Hepatocyte (in vitro differentiated cells): ENCODE measurements around the gene CSPG4.

Source experiments
- EZH2 ChIP-seq: fragments of 200-600 bp; sonication (generic); IDR thresholded peaks from 2 replicates; pipeline ENCODE4 v1.6.1; 2016; ENCODE audit warnings: antibody characterized with exemption, mild to moderate bottlenecking, borderline replicate concordance
- EZH2phosphoT487 ChIP-seq: fragments of 200-600 bp; sonication (generic); IDR thresholded peaks from one replicate; pipeline ENCODE4 v1.6.1; 2018; ENCODE audit warnings: antibody characterized with exemption, mild to moderate bottlenecking, low read depth, moderate library complexity; ENCODE audit not compliant: unreplicated experiment, severe bottlenecking
- TF ChIP-seq, protein P1 (sequence below): fragments of 200-600 bp; sonication (generic); IDR thresholded peaks from 2 replicates; pipeline ENCODE4 v1.5.1; 2016; ENCODE audit warnings: antibody characterized with exemption, mild to moderate bottlenecking; ENCODE audit not compliant: poor library complexity

DNA sequence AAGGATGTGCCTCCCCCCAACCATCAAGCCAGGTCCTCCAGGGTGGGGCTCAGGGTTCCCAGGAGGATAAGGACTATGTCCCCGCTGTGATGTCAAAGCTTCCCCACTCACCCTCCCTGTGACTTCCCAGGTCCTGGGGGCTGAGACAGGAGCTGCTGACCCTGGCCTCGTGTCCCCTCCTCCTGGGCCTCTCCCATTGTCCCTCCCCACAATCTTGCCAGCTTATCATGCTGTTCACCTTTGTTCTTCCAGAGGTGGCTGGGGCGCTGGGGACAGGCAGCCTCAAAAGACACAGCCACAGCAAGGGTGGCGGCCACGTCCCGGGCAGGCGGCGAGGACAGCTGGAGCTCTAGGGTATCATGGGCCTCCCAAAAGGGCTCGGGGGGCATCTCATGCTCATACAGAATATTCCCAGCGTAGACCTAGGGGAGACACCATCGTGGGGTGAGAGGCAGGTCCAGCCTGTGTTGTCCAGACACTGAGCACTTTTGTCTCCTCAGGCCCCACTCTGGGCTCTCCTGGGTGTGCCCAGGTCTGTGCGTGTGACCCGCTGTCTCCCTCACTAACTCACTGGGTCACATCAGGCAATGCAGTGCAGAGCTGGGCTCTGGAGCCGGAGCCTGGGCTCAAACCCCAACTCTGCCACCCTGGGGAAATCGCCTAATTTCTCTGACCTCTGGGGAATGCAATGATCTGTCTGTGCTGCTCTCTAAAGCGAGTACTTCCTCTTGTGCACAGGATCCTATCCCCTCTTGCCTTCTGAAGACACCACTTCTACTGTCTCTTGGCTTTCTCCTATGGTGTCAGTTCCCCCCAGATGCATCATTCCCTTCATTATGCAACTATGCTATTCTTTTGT lies 35.0 kb downstream of the CSPG4 start:
- TF ChIP-seq, protein P1, sequence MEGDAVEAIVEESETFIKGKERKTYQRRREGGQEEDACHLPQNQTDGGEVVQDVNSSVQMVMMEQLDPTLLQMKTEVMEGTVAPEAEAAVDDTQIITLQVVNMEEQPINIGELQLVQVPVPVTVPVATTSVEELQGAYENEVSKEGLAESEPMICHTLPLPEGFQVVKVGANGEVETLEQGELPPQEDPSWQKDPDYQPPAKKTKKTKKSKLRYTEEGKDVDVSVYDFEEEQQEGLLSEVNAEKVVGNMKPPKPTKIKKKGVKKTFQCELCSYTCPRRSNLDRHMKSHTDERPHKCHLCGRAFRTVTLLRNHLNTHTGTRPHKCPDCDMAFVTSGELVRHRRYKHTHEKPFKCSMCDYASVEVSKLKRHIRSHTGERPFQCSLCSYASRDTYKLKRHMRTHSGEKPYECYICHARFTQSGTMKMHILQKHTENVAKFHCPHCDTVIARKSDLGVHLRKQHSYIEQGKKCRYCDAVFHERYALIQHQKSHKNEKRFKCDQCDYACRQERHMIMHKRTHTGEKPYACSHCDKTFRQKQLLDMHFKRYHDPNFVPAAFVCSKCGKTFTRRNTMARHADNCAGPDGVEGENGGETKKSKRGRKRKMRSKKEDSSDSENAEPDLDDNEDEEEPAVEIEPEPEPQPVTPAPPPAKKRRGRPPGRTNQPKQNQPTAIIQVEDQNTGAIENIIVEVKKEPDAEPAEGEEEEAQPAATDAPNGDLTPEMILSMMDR: no peak
- TF ChIP-seq EZH2 (no peak), EZH2phosphoT487 (no peak)
